Right lobe of liver (tissue), 4 donors: ENCODE measurements around the gene SERPINI1.

Source experiments
- CTCF ChIP-seq, 4 donors: fragments of 200-600 bp in 3 of 4; fragments of 450-650 bp in 1 of 4; IDR thresholded peaks; one replicate each; pipeline versions ENCODE4 v1.5.1 to v1.8.0; 2016 to 2022; ENCODE audit warnings: antibody characterized with exemption in 4 of 4, mild to moderate bottlenecking in 2 of 4
- POLR2A ChIP-seq: fragments of 450-650 bp; IDR thresholded peaks from one replicate; pipeline ENCODE4 v1.6.1; 2017; ENCODE audit warnings: antibody characterized with exemption, mild to moderate bottlenecking
- donor health status: DM: no; HTN: no; CAD: no.
- donor health status: DM: no; HTN: no; CAD: no.
- donor health status: DM: no; HTN: yes; CAD: no.

DNA sequence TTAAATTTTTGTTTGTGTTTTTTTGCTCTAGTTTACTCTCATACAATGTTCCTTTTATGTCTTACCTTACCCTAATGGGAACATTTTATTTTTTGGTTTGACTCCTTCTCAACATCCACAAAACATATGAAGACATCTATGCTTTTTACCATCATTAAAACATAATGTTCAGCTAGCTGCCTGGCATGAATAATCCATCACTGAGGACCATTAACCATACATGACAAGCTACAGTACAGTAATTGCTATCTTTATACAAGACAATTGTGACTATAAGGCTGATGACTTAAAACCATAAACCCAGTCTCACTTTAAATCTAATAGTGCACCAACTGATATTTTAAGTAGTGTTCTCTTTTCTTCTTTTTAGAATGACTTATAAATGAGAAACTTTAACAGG is 13.7 kb downstream of the SERPINI1 start:
- TF ChIP-seq CTCF (IDR thresholded peaks at IDR 0.05) (no peak), POLR2A (no peak)
